Peyer's patch (tissue), 4 donors: ENCODE measurements around the gene PDE6B.

Source experiments
- CTCF ChIP-seq, 6 experiments: fragments of 450-650 bp in 4 of 6; fragments of 200-600 bp in 2 of 6; sonication (generic) in 1 of 6; IDR thresholded peaks; one replicate each; pipeline ENCODE4 v1.5.1; 2017 to 2019; ENCODE audit warnings: antibody characterized with exemption in 6 of 6, mild to moderate bottlenecking in 3 of 6, moderate library complexity in 1 of 6
- POLR2A ChIP-seq, 2 donors: fragments of 450-650 bp; IDR thresholded peaks; one replicate each; pipeline ENCODE4 v1.5.1; 2017; ENCODE audit warnings: antibody characterized with exemption in 2 of 2, mild to moderate bottlenecking in 2 of 2, moderate library complexity in 2 of 2

- TF ChIP-seq CTCF (IDR thresholded peaks at IDR 0.05) (no peak), POLR2A (IDR thresholded peaks at IDR 0.05) (no peak)
Observed at GRCh38 chr4:626201-627091, 1.1 kb downstream of the PDE6B start.
